Measurements from ENCODE around the gene IL32. TPM values are rescaled to one million over a fixed set of nuclear protein-coding genes. Genes with fewer than 3 reads are reported as not detected.
"Not testable (repeated sequence)": the region's sequence is repeated elsewhere in the genome, so short reads cannot be mapped to it uniquely, and the experiment has no call there.

IL32 gene
- total RNA-seq, 2 experiments from 2014 or later: 4,131 to 4,213 TPM

GRCh38 chr16:3065742-3066439 is 451 bp downstream of the IL32 start:
- Mint-ChIP-seq H3K36me3 (ENCODE audit: low read depth) (peaks cover 64% of the 10 kb centered on the region), H3K4me3 (peak overlapping the region; percentile 100), H3K4me1 (peaks cover 68% of the 10 kb centered on the region), H3K9me3 (no peaks in the 10 kb centered on the region), H3K27ac (peak overlapping the region; percentile 99), H3K27me3 (no peaks in the 10 kb centered on the region)
- CTCF ChIA-PET: interaction anchor here (0.6 to 4.7 kb wide), 8 partner anchors 9 to 63 kb away, joined by 3 to 44 read pairs (median 4); partner anchors contain the start of genes HCFC1R1 and THOC6
- POLR2A ChIA-PET: interaction anchor here (0.8 to 8.3 kb wide), 21 partner anchors 8 to 92 kb away, joined by 3 to 187 read pairs (median 5); partner anchors contain the start of genes HCFC1R1, MMP25, PKMYT1 and TNFRSF12A
- DNase-seq: no peak

GRCh38 chr16:3066440-3066748 is 954 bp downstream of the IL32 start:
- Mint-ChIP-seq H3K9me3 (no peaks in the 10 kb centered on the region), H3K27ac (peak overlapping the region; percentile 99), H3K4me3 (peak overlapping the region; percentile 100), H3K36me3 (ENCODE audit: low read depth) (peaks cover 64% of the 10 kb centered on the region), H3K4me1 (peaks cover 71% of the 10 kb centered on the region), H3K27me3 (no peaks in the 10 kb centered on the region)
- ChIA-PET POLR2A (interaction anchor here (1.0 to 8.3 kb wide), 11 partner anchors 8 to 92 kb away, joined by 3 to 187 read pairs (median 10); partner anchors contain the start of genes MMP25 and ZNF213), CTCF (interaction anchor here (1.0 to 4.7 kb wide), 4 partner anchors 8 to 63 kb away, joined by 3 to 44 read pairs (median 5); no protein-coding TSS in a partner anchor)
- DNase-seq: no peak

- Mint-ChIP-seq H3K4me1 (peaks cover 71% of the 10 kb centered on the region), H3K27me3 (no peaks in the 10 kb centered on the region), H3K36me3 (ENCODE audit: low read depth) (peaks cover 59% of the 10 kb centered on the region), H3K9me3 (no peaks in the 10 kb centered on the region), H3K27ac (peak overlapping the region; percentile 100), H3K4me3 (peak overlapping the region; percentile 100)
- peak; percentile 56 for DNase-seq
- ChIA-PET CTCF (interaction anchor here (0.8 to 1.7 kb wide), 5 partner anchors 10 to 61 kb away, joined by 3 to 7 read pairs (median 4); no protein-coding TSS in a partner anchor), POLR2A (interaction anchor here (0.6 to 8.3 kb wide), 11 partner anchors 8 to 66 kb away, joined by 3 to 187 read pairs (median 4); partner anchors contain the start of genes MMP25, ZNF213 and ZSCAN10)
Observed at GRCh38 chr16:3068487-3068886, 3.0 kb downstream of the IL32 start.

- H3K27me3 Mint-ChIP-seq, DNase-seq, H3K9me3 Mint-ChIP-seq: not testable (repeated sequence)
- Mint-ChIP-seq H3K36me3 (ENCODE audit: low read depth) (peaks cover 61% of the 10 kb centered on the region), H3K4me1 (peaks cover 72% of the 10 kb centered on the region), H3K4me3 (peak overlapping the region; percentile 62), H3K27ac (peak overlapping the region; percentile 100)
- ChIA-PET CTCF (interaction anchor here (0.8 to 1.2 kb wide), 3 partner anchors 11 to 61 kb away, joined by 3 to 4 read pairs (median 4); no protein-coding TSS in a partner anchor), POLR2A (interaction anchor here (0.8 to 8.3 kb wide), 10 partner anchors 7 to 58 kb away, joined by 3 to 187 read pairs (median 4); partner anchors contain the start of gene ZSCAN10)
Observed at GRCh38 chr16:3069146-3069545, 3.7 kb downstream of the IL32 start.

GRCh38 chr16:3070608-3071111 is 5.2 kb downstream of the IL32 start:
- peaks cover 70% of the 10 kb centered on the region for H3K4me1 Mint-ChIP-seq
- ChIA-PET CTCF (interaction anchor here (1.4 to 1.5 kb wide), 2 partner anchors 59 to 61 kb away, joined by 3 to 6 read pairs; no protein-coding TSS in a partner anchor), POLR2A (interaction anchor here (0.6 to 2.5 kb wide), 9 partner anchors 9 to 88 kb away, joined by 3 to 9 read pairs (median 4); partner anchors contain the start of gene ZNF213)
- H3K27me3 Mint-ChIP-seq: no peaks in the 10 kb centered on the region
- DNase-seq: no peak
- H3K36me3 Mint-ChIP-seq (ENCODE audit: low read depth): peaks cover 60% of the 10 kb centered on the region
- peak overlapping the region; percentile 62 for H3K4me3 Mint-ChIP-seq
- peak overlapping the region; percentile 100 for H3K27ac Mint-ChIP-seq
- no peaks in the 10 kb centered on the region for H3K9me3 Mint-ChIP-seq

GRCh38 chr16:3071655-3072054 is 6.2 kb downstream of the IL32 start:
- ChIA-PET POLR2A (interaction anchor here (1.0 to 1.8 kb wide), 4 partner anchors 14 to 87 kb away, joined by 3 to 8 read pairs (median 4); partner anchors contain the start of gene ZNF213), CTCF (interaction anchor here (1.4 kb wide), 1 partner anchor 60 kb away, joined by 3 read pairs; no protein-coding TSS in a partner anchor)
- Mint-ChIP-seq H3K4me1 (peaks cover 79% of the 10 kb centered on the region), H3K9me3 (no peaks in the 10 kb centered on the region), H3K27ac (peak overlapping the region; percentile 100), H3K4me3 (peak overlapping the region; percentile 41), H3K36me3 (ENCODE audit: low read depth) (peaks cover 50% of the 10 kb centered on the region), H3K27me3 (no peaks in the 10 kb centered on the region)
- DNase-seq: no peak

- peaks cover 84% of the 10 kb centered on the region for H3K4me1 Mint-ChIP-seq
- peaks cover 45% of the 10 kb centered on the region for H3K36me3 Mint-ChIP-seq (ENCODE audit: low read depth)
- POLR2A ChIA-PET: interaction anchor here (1.5 kb wide), 1 partner anchor 57 kb away, joined by 5 read pairs; no protein-coding TSS in a partner anchor
- CTCF ChIA-PET, H3K27me3 Mint-ChIP-seq, H3K9me3 Mint-ChIP-seq: not testable (repeated sequence)
- H3K4me3 Mint-ChIP-seq: peak overlapping the region; percentile 41
- DNase-seq: peak; percentile 66
- H3K27ac Mint-ChIP-seq: peak overlapping the region; percentile 100
Observed at GRCh38 chr16:3072148-3072547, 6.7 kb downstream of the IL32 start.

GRCh38 chr16:3072576-3073263 is 7.3 kb downstream of the IL32 start:
- H3K4me1 Mint-ChIP-seq: peaks cover 87% of the 10 kb centered on the region
- H3K27me3 Mint-ChIP-seq, H3K9me3 Mint-ChIP-seq: not testable (repeated sequence)
- POLR2A ChIA-PET: interaction anchor here (1.5 to 6.7 kb wide), 2 partner anchors 7 to 56 kb away, joined by 5 to 187 read pairs; partner anchors contain the start of gene IL32
- peak overlapping the region; percentile 77 for H3K4me3 Mint-ChIP-seq
- H3K27ac Mint-ChIP-seq: peak overlapping the region; percentile 100
- CTCF ChIA-PET: interaction anchor here (1.0 to 6.2 kb wide), 2 partner anchors 10 to 57 kb away, joined by 3 to 62 read pairs; no protein-coding TSS in a partner anchor
- DNase-seq: peak; percentile 76
- peaks cover 42% of the 10 kb centered on the region for H3K36me3 Mint-ChIP-seq (ENCODE audit: low read depth)

- Mint-ChIP-seq H3K9me3 (peaks cover 2% of the 10 kb centered on the region), H3K36me3 (ENCODE audit: low read depth) (peaks cover 41% of the 10 kb centered on the region), H3K4me3 (peak overlapping the region; percentile 77), H3K27me3 (no peaks in the 10 kb centered on the region), H3K4me1 (peaks cover 90% of the 10 kb centered on the region), H3K27ac (peak overlapping the region; percentile 100)
- ChIA-PET POLR2A (interaction anchor here (1.5 to 6.7 kb wide), 4 partner anchors 8 to 56 kb away, joined by 5 to 187 read pairs (median 66); partner anchors contain the start of genes IL32 and MMP25), CTCF (interaction anchor here (1.0 to 6.2 kb wide), 2 partner anchors 9 to 56 kb away, joined by 3 to 62 read pairs; no protein-coding TSS in a partner anchor)
- DNase-seq: no peak
Observed at GRCh38 chr16:3073448-3073847, 8.0 kb downstream of the IL32 start.

- ChIA-PET POLR2A (interaction anchor here (0.6 to 6.7 kb wide), 24 partner anchors 10 to 324 kb away, joined by 3 to 187 read pairs (median 6); partner anchors contain the start of genes IL32, MMP25, ZNF213 and ZNF263), CTCF (interaction anchor here (0.6 to 6.2 kb wide), 18 partner anchors 9 to 109 kb away, joined by 3 to 62 read pairs (median 4); partner anchors contain the start of genes IL32, ZNF213 and ZSCAN10)
- Mint-ChIP-seq H3K4me3 (peak overlapping the region; percentile 77), H3K9me3 (peaks cover 9% of the 10 kb centered on the region), H3K27ac (peak overlapping the region; percentile 100), H3K4me1 (peaks cover 88% of the 10 kb centered on the region), H3K36me3 (ENCODE audit: low read depth) (peaks cover 39% of the 10 kb centered on the region), H3K27me3 (no peaks in the 10 kb centered on the region)
- DNase-seq: peak; percentile 94
Observed at GRCh38 chr16:3074860-3075522, 9.6 kb downstream of the IL32 start.

- H3K27ac Mint-ChIP-seq: peak overlapping the region; percentile 100
- H3K4me3 Mint-ChIP-seq: peak overlapping the region; percentile 77
- H3K4me1 Mint-ChIP-seq: peaks cover 84% of the 10 kb centered on the region
- peaks cover 10% of the 10 kb centered on the region for H3K9me3 Mint-ChIP-seq
- ChIA-PET POLR2A (interaction anchor here (0.7 to 6.7 kb wide), 24 partner anchors 10 to 208 kb away, joined by 3 to 187 read pairs (median 6); partner anchors contain the start of genes IL32, MMP25, ZNF213 and ZNF263), CTCF (interaction anchor here (0.6 to 6.2 kb wide), 11 partner anchors 10 to 84 kb away, joined by 3 to 62 read pairs (median 7); partner anchors contain the start of gene IL32)
- DNase-seq: peak; percentile 47
- H3K27me3 Mint-ChIP-seq: no peaks in the 10 kb centered on the region
- peaks cover 35% of the 10 kb centered on the region for H3K36me3 Mint-ChIP-seq (ENCODE audit: low read depth)
Observed at GRCh38 chr16:3075523-3075915, 10.1 kb downstream of the IL32 start.
